ENCODE data around the gene SCAMP1.

DNA sequence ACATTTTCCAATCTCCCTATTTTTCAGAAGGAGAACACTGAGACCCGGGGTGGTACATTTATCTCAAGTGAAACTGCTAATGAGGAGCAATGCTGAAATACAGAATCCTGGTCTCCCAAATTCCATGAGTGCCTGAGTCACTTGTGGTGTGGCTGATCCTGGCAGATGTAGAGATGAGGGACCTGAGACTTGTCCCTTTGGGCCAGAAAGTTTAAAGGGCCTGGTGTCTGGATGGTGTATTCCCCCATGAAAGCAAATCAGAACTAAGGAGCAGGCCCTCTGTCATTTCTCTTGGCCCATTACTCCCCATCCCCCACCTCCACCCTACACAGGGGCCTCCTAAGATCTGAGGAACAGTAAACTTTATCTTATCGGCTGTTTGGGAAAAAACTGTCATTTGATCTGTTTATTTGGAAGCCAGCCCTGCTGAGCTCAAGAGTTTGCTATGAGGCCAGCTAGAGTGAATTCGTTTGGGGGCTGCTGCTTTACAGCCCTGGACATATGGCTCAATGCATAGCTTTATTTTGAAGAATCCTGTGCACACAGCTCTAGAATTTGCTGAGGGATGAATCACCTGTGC, 147.9 kb downstream of the SCAMP1 start:
- TF ChIP-seq POLR2A (IDR thresholded peaks at IDR 0.05): no peak
- TF ChIP-seq, protein P1, sequence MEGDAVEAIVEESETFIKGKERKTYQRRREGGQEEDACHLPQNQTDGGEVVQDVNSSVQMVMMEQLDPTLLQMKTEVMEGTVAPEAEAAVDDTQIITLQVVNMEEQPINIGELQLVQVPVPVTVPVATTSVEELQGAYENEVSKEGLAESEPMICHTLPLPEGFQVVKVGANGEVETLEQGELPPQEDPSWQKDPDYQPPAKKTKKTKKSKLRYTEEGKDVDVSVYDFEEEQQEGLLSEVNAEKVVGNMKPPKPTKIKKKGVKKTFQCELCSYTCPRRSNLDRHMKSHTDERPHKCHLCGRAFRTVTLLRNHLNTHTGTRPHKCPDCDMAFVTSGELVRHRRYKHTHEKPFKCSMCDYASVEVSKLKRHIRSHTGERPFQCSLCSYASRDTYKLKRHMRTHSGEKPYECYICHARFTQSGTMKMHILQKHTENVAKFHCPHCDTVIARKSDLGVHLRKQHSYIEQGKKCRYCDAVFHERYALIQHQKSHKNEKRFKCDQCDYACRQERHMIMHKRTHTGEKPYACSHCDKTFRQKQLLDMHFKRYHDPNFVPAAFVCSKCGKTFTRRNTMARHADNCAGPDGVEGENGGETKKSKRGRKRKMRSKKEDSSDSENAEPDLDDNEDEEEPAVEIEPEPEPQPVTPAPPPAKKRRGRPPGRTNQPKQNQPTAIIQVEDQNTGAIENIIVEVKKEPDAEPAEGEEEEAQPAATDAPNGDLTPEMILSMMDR (IDR thresholded peaks at IDR 0.05): no peak

All from breast epithelium (tissue), 3 donors.